WTC11 (cell line): ENCODE data around the gene SLC16A8. TPM values are rescaled to one million over a fixed set of nuclear protein-coding genes. Genes with fewer than 3 reads are reported as not detected.

Source experiments
- ATAC-seq: fragments of 200-7000 bp; cut with Tn5 transposase; 2 replicates; pipeline ENCODE4 v1.10.0; 2021; ENCODE audit warnings: mild to moderate bottlenecking, moderate library complexity
- CTCF ChIA-PET: fragments of 300-600 bp; sonication (Branson Sonifier 250); formaldehyde crosslinking; loops from one replicate; lab custom pipeline; 2021; ENCODE audit warnings: antibody characterized with exemption; lab: Charles Lee
- POLR2A ChIA-PET: fragments of 350-600 bp; sonication (Branson Sonifier 250); formaldehyde crosslinking; loops from one replicate; lab custom pipeline; 2021; ENCODE audit warnings: antibody characterized with exemption; lab: Charles Lee
- DNase-seq: peaks from one replicate; pipeline ENCODE4 v3.0.0; 2021; ENCODE audit warnings: low spot score
- H3K27ac Mint-ChIP-seq: 2 replicates; pipeline ENCODE4 v1.8.0; 2021; ENCODE audit warnings: mixed read lengths
- H3K27me3 Mint-ChIP-seq: 2 replicates; pipeline ENCODE4 v1.8.0; 2021; ENCODE audit warnings: low read depth, mild to moderate bottlenecking, moderate library complexity, mixed read lengths
- H3K36me3 Mint-ChIP-seq: 2 replicates; pipeline ENCODE4 v1.8.0; 2021; ENCODE audit warnings: mixed read lengths
- H3K4me1 Mint-ChIP-seq: 2 replicates; pipeline ENCODE4 v1.8.0; 2022; ENCODE audit warnings: mixed read lengths
- H3K4me3 Mint-ChIP-seq: 2 replicates; pipeline ENCODE4 v1.8.0; 2021; ENCODE audit warnings: mild to moderate bottlenecking, moderate library complexity, mixed read lengths
- H3K9me3 Mint-ChIP-seq: 2 replicates; pipeline ENCODE4 v1.8.0; 2021; ENCODE audit warnings: mixed read lengths
- ETV6 ChIP-seq: sonication (generic); formaldehyde crosslinking; IDR thresholded peaks from 2 replicates; pipeline ENCODE4 v1.8.1; 2022; ENCODE audit warnings: mild to moderate bottlenecking, missing genetic modification reagents
- GRHL2 ChIP-seq: fragments of 250-450 bp; sonication (Bioruptor Pico); IDR thresholded peaks from 2 replicates; pipeline ENCODE4 v1.8.0; 2022; ENCODE audit warnings: mild to moderate bottlenecking, moderate library complexity; ENCODE audit not compliant: insufficient replicate concordance, severe bottlenecking
- GTF2I ChIP-seq: fragments of 250-450 bp; sonication (Bioruptor Pico); conservative IDR thresholded peaks from 2 replicates; pipeline ENCODE4 v1.4.0; 2021; ENCODE audit warnings: mild to moderate bottlenecking
- JAZF1 ChIP-seq: fragments of 250-450 bp; sonication (Bioruptor Pico); IDR thresholded peaks from 2 replicates; pipeline ENCODE4 v1.9.0; 2021; ENCODE audit warnings: moderate library complexity, mild to moderate bottlenecking, inconsistent platforms
- MXD4 ChIP-seq: fragments of 250-450 bp; sonication (Bioruptor Pico); IDR thresholded peaks from 2 replicates; pipeline ENCODE4 v1.8.0; 2021; ENCODE audit warnings: mild to moderate bottlenecking, moderate library complexity, borderline replicate concordance
- TEAD4 ChIP-seq: sonication (generic); formaldehyde crosslinking; IDR thresholded peaks from 2 replicates; pipeline ENCODE4 v1.8.0; 2022; ENCODE audit warnings: mild to moderate bottlenecking, missing genetic modification reagents
- ZBTB21 ChIP-seq: sonication (generic); formaldehyde crosslinking; IDR thresholded peaks from 2 replicates; pipeline ENCODE4 v1.8.1; 2023; ENCODE audit warnings: mild to moderate bottlenecking, missing genetic modification reagents, borderline replicate concordance
- ZNF121 ChIP-seq: sonication (generic); formaldehyde crosslinking; IDR thresholded peaks from 2 replicates; pipeline ENCODE4 v1.8.0; 2023; ENCODE audit warnings: missing genetic modification reagents
- total RNA-seq: library from RNA; stranded (reverse); gene quantifications from 3 replicates; pipeline ENCODE4 v1.2.3, GENCODE V29; 2021
- TF ChIP-seq, protein P1 (sequence below): sonication (generic); formaldehyde crosslinking; IDR thresholded peaks from 2 replicates; pipeline ENCODE4 v1.8.0; 2023; ENCODE audit warnings: mild to moderate bottlenecking, missing genetic modification reagents
- TF ChIP-seq, protein P2 (sequence below): sonication (generic); formaldehyde crosslinking; IDR thresholded peaks from 2 replicates; pipeline ENCODE4 v1.8.1; 2023; ENCODE audit warnings: mild to moderate bottlenecking, missing genetic modification reagents, moderate library complexity
- TF ChIP-seq, protein P3 (sequence below): fragments of 250-450 bp; sonication (Bioruptor Pico); IDR thresholded peaks from 2 replicates; pipeline ENCODE4 v1.9.0; 2021; ENCODE audit warnings: moderate library complexity, mild to moderate bottlenecking, inconsistent platforms, borderline replicate concordance
- TF ChIP-seq, protein P4 (sequence below): sonication (generic); formaldehyde crosslinking; conservative IDR thresholded peaks from 2 replicates; pipeline ENCODE4 v1.8.1; 2023; ENCODE audit warnings: mild to moderate bottlenecking, low read depth, missing genetic modification reagents, moderate library complexity
- TF ChIP-seq, protein P5 (sequence below): sonication (generic); formaldehyde crosslinking; IDR thresholded peaks from 2 replicates; pipeline ENCODE4 v1.8.0; 2022; ENCODE audit warnings: mild to moderate bottlenecking, missing genetic modification reagents
- TF ChIP-seq, protein P6 (sequence below): sonication (generic); formaldehyde crosslinking; IDR thresholded peaks from 2 replicates; pipeline ENCODE4 v1.8.1; 2023; ENCODE audit warnings: mild to moderate bottlenecking, missing genetic modification reagents, borderline replicate concordance
- TF ChIP-seq, protein P7 (sequence below): fragments of 250-450 bp; sonication (Bioruptor Pico); IDR thresholded peaks from 2 replicates; pipeline ENCODE4 v1.9.0; 2021; ENCODE audit warnings: mild to moderate bottlenecking
- TF ChIP-seq, protein P8 (sequence below): sonication (generic); formaldehyde crosslinking; IDR thresholded peaks from 2 replicates; pipeline ENCODE4 v1.8.0; 2022; ENCODE audit warnings: mild to moderate bottlenecking, missing genetic modification reagents

The SLC16A8 gene
- total RNA-seq, 1 experiment from 2014 or later = 0.57 TPM

DNA sequence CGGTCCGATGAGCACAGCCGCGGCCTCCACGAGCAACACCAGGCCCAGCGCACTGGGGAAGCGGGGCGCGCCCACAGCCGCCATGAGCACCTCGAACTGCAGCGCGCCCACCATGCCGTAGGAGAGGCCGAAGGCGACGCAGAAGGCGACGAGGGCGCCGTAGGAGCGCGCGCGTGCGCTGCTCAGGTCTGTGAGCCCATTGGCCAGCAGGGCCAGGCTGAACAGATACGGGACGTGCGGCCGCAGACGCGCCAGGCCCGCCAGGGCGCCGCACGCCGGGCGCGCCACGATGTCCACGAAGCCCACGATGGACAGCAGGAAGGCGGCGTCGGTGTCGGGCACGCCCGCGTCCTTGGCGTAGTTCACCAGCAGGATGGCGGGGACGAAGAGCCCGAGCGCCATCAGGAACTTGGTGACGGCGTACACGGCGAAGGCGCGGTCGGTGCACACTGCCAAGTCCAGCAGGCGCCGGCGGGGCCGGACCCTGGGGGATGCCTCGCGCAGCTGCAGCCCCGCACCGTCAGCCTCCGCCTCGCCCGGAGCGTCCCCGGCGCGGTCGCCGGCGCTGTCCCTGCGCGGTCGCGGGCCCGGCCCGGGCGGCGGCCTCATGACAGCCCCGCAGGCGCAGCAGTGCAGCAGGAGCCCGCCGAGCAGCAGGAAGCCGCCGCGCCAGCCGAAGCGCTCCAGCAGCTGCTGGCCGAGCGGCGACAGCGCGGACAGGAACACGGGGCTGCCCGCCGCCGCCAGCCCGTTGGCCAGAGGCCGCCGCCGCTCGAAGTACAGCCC lies 2.9 kb downstream of the SLC16A8 start (continued):
- TF ChIP-seq GRHL2 (CRISPR knock-in tag) (no peak), ZNF121 (peak; percentile 89; the same call in 1 of the 2 replicates), ETV6 (CRISPR knock-in tag) (peak; percentile 97), GTF2I (CRISPR knock-in tag) (no peak)
- TF ChIP-seq, protein P1, sequence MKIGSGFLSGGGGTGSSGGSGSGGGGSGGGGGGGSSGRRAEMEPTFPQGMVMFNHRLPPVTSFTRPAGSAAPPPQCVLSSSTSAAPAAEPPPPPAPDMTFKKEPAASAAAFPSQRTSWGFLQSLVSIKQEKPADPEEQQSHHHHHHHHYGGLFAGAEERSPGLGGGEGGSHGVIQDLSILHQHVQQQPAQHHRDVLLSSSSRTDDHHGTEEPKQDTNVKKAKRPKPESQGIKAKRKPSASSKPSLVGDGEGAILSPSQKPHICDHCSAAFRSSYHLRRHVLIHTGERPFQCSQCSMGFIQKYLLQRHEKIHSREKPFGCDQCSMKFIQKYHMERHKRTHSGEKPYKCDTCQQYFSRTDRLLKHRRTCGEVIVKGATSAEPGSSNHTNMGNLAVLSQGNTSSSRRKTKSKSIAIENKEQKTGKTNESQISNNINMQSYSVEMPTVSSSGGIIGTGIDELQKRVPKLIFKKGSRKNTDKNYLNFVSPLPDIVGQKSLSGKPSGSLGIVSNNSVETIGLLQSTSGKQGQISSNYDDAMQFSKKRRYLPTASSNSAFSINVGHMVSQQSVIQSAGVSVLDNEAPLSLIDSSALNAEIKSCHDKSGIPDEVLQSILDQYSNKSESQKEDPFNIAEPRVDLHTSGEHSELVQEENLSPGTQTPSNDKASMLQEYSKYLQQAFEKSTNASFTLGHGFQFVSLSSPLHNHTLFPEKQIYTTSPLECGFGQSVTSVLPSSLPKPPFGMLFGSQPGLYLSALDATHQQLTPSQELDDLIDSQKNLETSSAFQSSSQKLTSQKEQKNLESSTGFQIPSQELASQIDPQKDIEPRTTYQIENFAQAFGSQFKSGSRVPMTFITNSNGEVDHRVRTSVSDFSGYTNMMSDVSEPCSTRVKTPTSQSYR = peak; percentile 90; the same call in 1 of the 2 replicates
- TF ChIP-seq, protein P2, sequence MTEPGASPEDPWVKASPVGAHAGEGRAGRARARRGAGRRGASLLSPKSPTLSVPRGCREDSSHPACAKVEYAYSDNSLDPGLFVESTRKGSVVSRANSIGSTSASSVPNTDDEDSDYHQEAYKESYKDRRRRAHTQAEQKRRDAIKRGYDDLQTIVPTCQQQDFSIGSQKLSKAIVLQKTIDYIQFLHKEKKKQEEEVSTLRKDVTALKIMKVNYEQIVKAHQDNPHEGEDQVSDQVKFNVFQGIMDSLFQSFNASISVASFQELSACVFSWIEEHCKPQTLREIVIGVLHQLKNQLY (CRISPR knock-in tag) = 0 out of 2 replicates have a peak, but pooled peaks have one; percentile 65
- TF ChIP-seq, protein P3, sequence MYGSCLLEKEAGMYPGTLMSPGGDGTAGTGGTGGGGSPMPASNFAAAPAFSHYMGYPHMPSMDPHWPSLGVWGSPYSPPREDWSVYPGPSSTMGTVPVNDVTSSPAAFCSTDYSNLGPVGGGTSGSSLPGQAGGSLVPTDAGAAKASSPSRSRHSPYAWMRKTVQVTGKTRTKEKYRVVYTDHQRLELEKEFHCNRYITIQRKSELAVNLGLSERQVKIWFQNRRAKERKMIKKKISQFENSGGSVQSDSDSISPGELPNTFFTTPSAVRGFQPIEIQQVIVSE = no peak
- TF ChIP-seq, protein P4, sequence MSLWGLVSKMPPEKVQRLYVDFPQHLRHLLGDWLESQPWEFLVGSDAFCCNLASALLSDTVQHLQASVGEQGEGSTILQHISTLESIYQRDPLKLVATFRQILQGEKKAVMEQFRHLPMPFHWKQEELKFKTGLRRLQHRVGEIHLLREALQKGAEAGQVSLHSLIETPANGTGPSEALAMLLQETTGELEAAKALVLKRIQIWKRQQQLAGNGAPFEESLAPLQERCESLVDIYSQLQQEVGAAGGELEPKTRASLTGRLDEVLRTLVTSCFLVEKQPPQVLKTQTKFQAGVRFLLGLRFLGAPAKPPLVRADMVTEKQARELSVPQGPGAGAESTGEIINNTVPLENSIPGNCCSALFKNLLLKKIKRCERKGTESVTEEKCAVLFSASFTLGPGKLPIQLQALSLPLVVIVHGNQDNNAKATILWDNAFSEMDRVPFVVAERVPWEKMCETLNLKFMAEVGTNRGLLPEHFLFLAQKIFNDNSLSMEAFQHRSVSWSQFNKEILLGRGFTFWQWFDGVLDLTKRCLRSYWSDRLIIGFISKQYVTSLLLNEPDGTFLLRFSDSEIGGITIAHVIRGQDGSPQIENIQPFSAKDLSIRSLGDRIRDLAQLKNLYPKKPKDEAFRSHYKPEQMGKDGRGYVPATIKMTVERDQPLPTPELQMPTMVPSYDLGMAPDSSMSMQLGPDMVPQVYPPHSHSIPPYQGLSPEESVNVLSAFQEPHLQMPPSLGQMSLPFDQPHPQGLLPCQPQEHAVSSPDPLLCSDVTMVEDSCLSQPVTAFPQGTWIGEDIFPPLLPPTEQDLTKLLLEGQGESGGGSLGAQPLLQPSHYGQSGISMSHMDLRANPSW = peak; percentile 75; the same call in 1 of the 2 replicates
- TF ChIP-seq, protein P5, sequence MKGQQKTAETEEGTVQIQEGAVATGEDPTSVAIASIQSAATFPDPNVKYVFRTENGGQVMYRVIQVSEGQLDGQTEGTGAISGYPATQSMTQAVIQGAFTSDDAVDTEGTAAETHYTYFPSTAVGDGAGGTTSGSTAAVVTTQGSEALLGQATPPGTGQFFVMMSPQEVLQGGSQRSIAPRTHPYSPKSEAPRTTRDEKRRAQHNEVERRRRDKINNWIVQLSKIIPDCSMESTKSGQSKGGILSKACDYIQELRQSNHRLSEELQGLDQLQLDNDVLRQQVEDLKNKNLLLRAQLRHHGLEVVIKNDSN (CRISPR knock-in tag) = peak; percentile 72

DNA sequence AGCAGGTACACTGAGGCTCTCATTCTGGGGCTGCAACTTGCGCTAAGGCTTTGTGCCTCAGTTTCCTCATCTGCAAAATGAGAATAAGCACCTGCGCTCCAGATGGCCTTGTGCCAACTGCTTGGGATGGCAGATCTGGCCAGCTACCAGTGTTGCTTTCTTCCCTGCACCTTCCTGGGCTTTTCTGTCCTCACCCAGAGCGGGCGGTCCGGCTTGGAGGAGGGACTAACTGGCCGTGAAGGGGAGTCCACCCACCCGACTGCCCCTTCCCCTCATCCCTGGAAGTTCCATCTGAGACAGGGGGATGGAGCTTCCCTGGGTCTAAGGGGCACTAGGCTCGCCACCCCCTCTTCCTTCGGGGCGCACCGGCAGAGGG lies 3.5 kb downstream of the SLC16A8 start:
- no peak for ATAC-seq
- ChIA-PET CTCF (interaction anchor here (1.0 to 14.3 kb wide), 5 partner anchors 11 to 138 kb away, joined by 3 to 183 read pairs (median 6); no protein-coding TSS in a partner anchor), POLR2A (no interaction called here)
- H3K4me3 Mint-ChIP-seq = peak overlapping the region; percentile 38; the same call in 1 of the 2 replicates
- H3K9me3 Mint-ChIP-seq = no peaks in the 10 kb centered on the region
- no peak for DNase-seq
- no peak overlapping the region for H3K27ac Mint-ChIP-seq
- peaks cover 4% of the 10 kb centered on the region; the same call in 1 of the 2 replicates for H3K4me1 Mint-ChIP-seq
- H3K36me3 Mint-ChIP-seq = no peaks in the 10 kb centered on the region
- H3K27me3 Mint-ChIP-seq = peaks cover 24% of the 10 kb centered on the region
- TF ChIP-seq GTF2I (CRISPR knock-in tag) = no peak
- TF ChIP-seq, protein P1 = no peak
- TF ChIP-seq, protein P6, sequence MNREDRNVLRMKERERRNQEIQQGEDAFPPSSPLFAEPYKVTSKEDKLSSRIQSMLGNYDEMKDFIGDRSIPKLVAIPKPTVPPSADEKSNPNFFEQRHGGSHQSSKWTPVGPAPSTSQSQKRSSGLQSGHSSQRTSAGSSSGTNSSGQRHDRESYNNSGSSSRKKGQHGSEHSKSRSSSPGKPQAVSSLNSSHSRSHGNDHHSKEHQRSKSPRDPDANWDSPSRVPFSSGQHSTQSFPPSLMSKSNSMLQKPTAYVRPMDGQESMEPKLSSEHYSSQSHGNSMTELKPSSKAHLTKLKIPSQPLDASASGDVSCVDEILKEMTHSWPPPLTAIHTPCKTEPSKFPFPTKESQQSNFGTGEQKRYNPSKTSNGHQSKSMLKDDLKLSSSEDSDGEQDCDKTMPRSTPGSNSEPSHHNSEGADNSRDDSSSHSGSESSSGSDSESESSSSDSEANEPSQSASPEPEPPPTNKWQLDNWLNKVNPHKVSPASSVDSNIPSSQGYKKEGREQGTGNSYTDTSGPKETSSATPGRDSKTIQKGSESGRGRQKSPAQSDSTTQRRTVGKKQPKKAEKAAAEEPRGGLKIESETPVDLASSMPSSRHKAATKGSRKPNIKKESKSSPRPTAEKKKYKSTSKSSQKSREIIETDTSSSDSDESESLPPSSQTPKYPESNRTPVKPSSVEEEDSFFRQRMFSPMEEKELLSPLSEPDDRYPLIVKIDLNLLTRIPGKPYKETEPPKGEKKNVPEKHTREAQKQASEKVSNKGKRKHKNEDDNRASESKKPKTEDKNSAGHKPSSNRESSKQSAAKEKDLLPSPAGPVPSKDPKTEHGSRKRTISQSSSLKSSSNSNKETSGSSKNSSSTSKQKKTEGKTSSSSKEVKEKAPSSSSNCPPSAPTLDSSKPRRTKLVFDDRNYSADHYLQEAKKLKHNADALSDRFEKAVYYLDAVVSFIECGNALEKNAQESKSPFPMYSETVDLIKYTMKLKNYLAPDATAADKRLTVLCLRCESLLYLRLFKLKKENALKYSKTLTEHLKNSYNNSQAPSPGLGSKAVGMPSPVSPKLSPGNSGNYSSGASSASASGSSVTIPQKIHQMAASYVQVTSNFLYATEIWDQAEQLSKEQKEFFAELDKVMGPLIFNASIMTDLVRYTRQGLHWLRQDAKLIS (CRISPR knock-in tag) = no peak
- TF ChIP-seq JAZF1 = no peak
- TF ChIP-seq, protein P7, sequence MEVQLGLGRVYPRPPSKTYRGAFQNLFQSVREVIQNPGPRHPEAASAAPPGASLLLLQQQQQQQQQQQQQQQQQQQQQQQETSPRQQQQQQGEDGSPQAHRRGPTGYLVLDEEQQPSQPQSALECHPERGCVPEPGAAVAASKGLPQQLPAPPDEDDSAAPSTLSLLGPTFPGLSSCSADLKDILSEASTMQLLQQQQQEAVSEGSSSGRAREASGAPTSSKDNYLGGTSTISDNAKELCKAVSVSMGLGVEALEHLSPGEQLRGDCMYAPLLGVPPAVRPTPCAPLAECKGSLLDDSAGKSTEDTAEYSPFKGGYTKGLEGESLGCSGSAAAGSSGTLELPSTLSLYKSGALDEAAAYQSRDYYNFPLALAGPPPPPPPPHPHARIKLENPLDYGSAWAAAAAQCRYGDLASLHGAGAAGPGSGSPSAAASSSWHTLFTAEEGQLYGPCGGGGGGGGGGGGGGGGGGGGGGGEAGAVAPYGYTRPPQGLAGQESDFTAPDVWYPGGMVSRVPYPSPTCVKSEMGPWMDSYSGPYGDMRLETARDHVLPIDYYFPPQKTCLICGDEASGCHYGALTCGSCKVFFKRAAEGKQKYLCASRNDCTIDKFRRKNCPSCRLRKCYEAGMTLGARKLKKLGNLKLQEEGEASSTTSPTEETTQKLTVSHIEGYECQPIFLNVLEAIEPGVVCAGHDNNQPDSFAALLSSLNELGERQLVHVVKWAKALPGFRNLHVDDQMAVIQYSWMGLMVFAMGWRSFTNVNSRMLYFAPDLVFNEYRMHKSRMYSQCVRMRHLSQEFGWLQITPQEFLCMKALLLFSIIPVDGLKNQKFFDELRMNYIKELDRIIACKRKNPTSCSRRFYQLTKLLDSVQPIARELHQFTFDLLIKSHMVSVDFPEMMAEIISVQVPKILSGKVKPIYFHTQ (CRISPR knock-in tag) = no peak
- TF ChIP-seq MXD4 = no peak
- TF ChIP-seq ZBTB21 (CRISPR knock-in tag) = no peak
- TF ChIP-seq TEAD4 (CRISPR knock-in tag) = no peak
- TF ChIP-seq, protein P8, sequence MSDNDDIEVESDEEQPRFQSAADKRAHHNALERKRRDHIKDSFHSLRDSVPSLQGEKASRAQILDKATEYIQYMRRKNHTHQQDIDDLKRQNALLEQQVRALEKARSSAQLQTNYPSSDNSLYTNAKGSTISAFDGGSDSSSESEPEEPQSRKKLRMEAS = no peak
